ENCODE data around the gene TGM6. TPM values are rescaled to one million over a fixed set of nuclear protein-coding genes. Genes with fewer than 3 reads are reported as not detected.

TGM6 gene
- total RNA-seq, 1 donor from 2014 or later: not detected

DNA sequence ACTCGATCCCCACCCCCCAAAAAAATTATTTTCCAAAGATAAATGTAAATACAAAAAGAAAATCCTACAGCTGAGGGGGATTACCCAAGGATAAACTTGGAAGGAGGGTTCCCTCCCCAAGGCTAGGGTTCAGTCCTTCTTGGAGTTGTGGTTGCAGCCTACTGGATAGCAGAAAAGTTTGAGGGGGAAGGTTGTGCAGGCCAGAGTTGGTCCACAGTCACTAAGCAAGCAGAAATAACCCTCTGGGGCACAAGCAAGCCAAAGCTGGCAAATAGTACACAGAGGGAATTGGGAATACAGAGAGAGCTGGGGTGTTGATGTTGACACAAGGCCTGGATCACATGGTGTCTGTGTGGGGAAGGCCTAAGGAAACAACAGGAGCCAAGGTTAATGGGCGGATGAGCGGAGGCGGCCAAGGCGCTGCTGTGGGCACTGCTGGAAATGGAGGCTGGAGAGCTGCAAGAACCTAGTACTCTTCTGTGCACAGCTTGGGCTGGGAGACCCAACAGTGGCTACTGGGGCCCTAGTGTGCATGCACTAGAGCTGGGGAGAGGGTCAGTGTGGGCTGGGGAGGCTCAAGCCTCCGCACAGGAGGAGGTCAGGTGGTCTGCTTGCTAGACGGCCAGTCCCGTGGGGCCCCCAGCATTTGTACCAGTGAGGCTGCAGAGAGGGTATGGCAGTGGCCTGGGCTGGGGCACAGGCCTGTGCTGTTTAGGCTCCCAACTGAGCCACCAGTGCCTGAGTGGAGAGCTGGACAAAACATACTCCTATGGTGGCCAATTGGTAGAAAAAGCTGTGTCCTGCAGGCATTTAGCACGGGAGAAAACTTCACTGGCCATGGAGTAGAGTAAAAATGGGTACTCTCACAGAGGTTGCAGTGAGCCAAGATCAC lies 95.4 kb downstream of the TGM6 start:
- H3K4me3 ChIP-seq (ENCODE audit: low read depth, low read length): no peak overlapping the region
- no peak for DNase-seq (ENCODE audit: low read depth)
- TF ChIP-seq, protein P1, sequence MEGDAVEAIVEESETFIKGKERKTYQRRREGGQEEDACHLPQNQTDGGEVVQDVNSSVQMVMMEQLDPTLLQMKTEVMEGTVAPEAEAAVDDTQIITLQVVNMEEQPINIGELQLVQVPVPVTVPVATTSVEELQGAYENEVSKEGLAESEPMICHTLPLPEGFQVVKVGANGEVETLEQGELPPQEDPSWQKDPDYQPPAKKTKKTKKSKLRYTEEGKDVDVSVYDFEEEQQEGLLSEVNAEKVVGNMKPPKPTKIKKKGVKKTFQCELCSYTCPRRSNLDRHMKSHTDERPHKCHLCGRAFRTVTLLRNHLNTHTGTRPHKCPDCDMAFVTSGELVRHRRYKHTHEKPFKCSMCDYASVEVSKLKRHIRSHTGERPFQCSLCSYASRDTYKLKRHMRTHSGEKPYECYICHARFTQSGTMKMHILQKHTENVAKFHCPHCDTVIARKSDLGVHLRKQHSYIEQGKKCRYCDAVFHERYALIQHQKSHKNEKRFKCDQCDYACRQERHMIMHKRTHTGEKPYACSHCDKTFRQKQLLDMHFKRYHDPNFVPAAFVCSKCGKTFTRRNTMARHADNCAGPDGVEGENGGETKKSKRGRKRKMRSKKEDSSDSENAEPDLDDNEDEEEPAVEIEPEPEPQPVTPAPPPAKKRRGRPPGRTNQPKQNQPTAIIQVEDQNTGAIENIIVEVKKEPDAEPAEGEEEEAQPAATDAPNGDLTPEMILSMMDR (conservative IDR thresholded peaks at IDR 0.05; ENCODE audit: low read depth, low read length): no peak

DNA sequence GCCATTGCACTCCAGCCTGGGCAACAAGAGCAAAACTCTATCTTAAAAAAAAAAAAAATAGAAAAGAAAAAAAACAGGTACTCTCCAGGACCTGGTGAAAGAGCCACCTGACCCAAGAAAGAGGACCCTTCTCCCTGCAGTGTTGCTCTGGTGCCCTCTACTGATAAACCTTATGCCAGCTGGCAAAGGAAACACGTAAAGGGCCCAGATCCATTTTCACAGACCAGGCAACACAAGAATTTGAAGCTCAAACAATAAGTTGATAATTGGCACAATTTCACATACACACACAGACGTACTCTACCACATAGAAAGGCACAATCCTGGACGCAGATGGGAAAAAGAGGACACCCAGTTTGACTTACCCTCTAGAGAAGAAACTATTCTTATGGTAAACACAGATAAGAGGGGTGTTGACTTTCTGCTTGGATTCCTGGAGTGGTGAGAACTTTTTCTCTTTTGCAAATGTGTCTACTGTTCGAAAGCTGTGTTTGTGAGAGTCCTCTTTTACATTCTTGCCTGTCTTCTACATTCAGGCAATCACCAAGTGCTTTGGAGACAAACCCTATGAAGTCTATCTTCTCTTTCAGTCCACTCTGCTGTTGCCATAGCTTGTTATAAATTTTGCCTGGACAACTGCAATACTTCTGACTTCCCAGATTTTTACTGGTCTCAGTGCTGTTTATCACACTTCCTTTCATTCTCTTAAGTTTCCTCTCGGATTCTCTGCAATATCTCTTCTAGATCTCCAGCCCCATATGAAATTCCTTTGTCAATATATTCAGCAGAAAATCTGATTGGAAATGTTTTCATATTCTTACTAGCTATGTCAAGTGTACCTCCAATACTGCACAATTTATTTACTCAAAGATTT lies 96.3 kb downstream of the TGM6 start:
- no peak for DNase-seq (ENCODE audit: low read depth)
- TF ChIP-seq, protein P1 (conservative IDR thresholded peaks at IDR 0.05; ENCODE audit: low read depth, low read length): peak; percentile 23
- H3K4me3 ChIP-seq (ENCODE audit: low read depth, low read length): no peak overlapping the region

DNA sequence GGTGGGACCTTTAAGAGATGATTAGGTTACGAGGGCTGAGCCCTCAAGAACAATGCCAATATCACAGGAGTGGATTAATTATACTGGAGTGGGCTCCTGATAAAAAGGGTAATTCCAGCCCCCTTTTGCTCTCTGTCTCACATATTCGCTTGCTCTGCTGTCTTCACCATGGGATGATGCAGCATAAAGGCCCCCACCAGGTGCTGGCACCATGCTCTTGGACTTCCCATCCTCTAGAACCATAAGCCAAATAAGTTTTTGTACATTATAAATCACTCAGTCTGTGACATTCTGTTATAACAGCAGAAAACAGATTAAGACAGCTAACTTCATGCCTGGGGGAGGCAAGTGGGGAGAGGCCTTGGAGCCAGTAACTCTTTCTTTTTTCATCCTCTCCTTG lies 99.7 kb downstream of the TGM6 start:
- TF ChIP-seq, protein P1 (conservative IDR thresholded peaks at IDR 0.05; ENCODE audit: low read depth, low read length): no peak
- no peak for DNase-seq (ENCODE audit: low read depth)
- no peak overlapping the region for H3K4me3 ChIP-seq (ENCODE audit: low read depth, low read length)

Other genes with a start within 250 kb of the TGM6 start
- gene TGM3, start 84.9 kb upstream of the TGM6 start, total RNA-seq: not detected in 2 replicates
- gene SNRPB, start 89.9 kb downstream of the TGM6 start, total RNA-seq: 541 and 1,065 TPM in 2 replicates
- gene ZNF343, start 128.0 kb downstream of the TGM6 start, total RNA-seq: 4.1 and 6.9 TPM in 2 replicates
- gene TMC2, start 155.7 kb downstream of the TGM6 start, total RNA-seq: not detected in 2 replicates

All from epithelial cell of proximal tubule (primary cell).